IMR-90 (cell line): ENCODE results near the gene FXYD3. TPM values are rescaled to one million over a fixed set of nuclear protein-coding genes. Genes with fewer than 3 reads are reported as not detected.

Experiments
- ATAC-seq: fragments of 200-7000 bp; cut with Tn5 transposase; 2 replicates; pipeline ENCODE4 v1.9.1; 2020; ENCODE audit warnings: low read depth, mild to moderate bottlenecking, moderate library complexity
- BruUV-seq: library from RNA; stranded (reverse); fragments of 400-500 nt; replicated peaks from 2 replicates; lab custom pipeline; 2021; lab: Mats Ljungman, UMichigan
- CTCF ChIA-PET: fragments of 300-600 bp; formaldehyde crosslinking; extraction: SDS; loops from one replicate; lab custom pipeline; 2021; ENCODE audit warnings: antibody characterized with exemption; lab: Yijun Ruan, JAX
- POLR2A ChIA-PET: fragments of 300-600 bp; sonication (Branson Sonifier 250); formaldehyde crosslinking; loops from one replicate; lab custom pipeline; 2022; ENCODE audit warnings: antibody characterized with exemption; ENCODE audit not compliant: unreplicated experiment; lab: Charles Lee
- DNase-seq: peaks from one replicate; pipeline ENCODE4 v3.0.0; 2013
- H2AFZ ChIP-seq: replicated peaks from 2 replicates; pipeline ENCODE3; 2013; ENCODE audit warnings: low read length, mild to moderate bottlenecking; ENCODE audit not compliant: poor library complexity
- H2AK5ac ChIP-seq: 2 replicates; pipeline ENCODE4 v1.6.1; 2013; ENCODE audit warnings: low read depth, low read length, inconsistent platforms
- H2AK9ac ChIP-seq: replicated peaks from 2 replicates; pipeline ENCODE3; 2013; ENCODE audit warnings: mild to moderate bottlenecking, low read depth, low read length, moderate library complexity; ENCODE audit not compliant: poor library complexity
- H2BK120ac ChIP-seq: 2 replicates; pipeline ENCODE4 v1.6.1; 2013; ENCODE audit warnings: low read depth, low read length, inconsistent platforms
- H2BK15ac ChIP-seq: 3 replicates; pipeline ENCODE4 v1.6.1; 2013; ENCODE audit warnings: low read depth, low read length, inconsistent platforms
- H2BK20ac ChIP-seq: 2 replicates; pipeline ENCODE4 v1.6.1; 2013; ENCODE audit warnings: low read depth, mild to moderate bottlenecking, inconsistent platforms, low read length, moderate library complexity
- H2BK5ac ChIP-seq: 2 replicates; pipeline ENCODE4 v1.6.1; 2013; ENCODE audit warnings: mild to moderate bottlenecking, low read depth, low read length, inconsistent platforms; ENCODE audit not compliant: poor library complexity, severe bottlenecking
- H3K14ac ChIP-seq: replicated peaks from 2 replicates; pipeline ENCODE4 v1.6.1; 2013; ENCODE audit warnings: low read depth, low read length, inconsistent platforms
- H3K18ac ChIP-seq: 2 replicates; pipeline ENCODE4 v1.6.1; 2013; ENCODE audit warnings: low read depth, low read length, control low read depth
- H3K23ac ChIP-seq: 2 replicates; pipeline ENCODE4 v1.6.1; 2013; ENCODE audit warnings: low read depth, low read length, inconsistent platforms
- H3K27ac ChIP-seq: 2 replicates; pipeline ENCODE4 v1.5.1; 2013; ENCODE audit warnings: mild to moderate bottlenecking, control low read depth, low read length; ENCODE audit not compliant: insufficient read depth
- H3K27me3 ChIP-seq: 2 replicates; pipeline ENCODE4 v1.6.1; 2013; ENCODE audit warnings: low read length; ENCODE audit not compliant: control insufficient read depth, insufficient read depth
- H3K36me3 ChIP-seq: 2 replicates; pipeline ENCODE4 v1.6.1; 2013; ENCODE audit warnings: low read length, mixed read lengths; ENCODE audit not compliant: control insufficient read depth, insufficient read depth
- H3K4ac ChIP-seq: 2 replicates; pipeline ENCODE4 v1.6.1; 2013; ENCODE audit warnings: low read depth, low read length, inconsistent platforms
- H3K4me1 ChIP-seq: 2 replicates; pipeline ENCODE4 v1.6.1; 2013; ENCODE audit warnings: low read length, mixed read lengths; ENCODE audit not compliant: control insufficient read depth, insufficient read depth
- H3K4me2 ChIP-seq: 2 replicates; pipeline ENCODE4 v1.6.1; 2013; ENCODE audit warnings: low read depth, mild to moderate bottlenecking, control low read depth, low read length, moderate library complexity
- H3K4me3 ChIP-seq: 2 replicates; pipeline ENCODE4 v1.5.1; 2013; ENCODE audit warnings: low read depth, mild to moderate bottlenecking, control low read depth, low read length, moderate library complexity; ENCODE audit not compliant: insufficient read depth
- H3K56ac ChIP-seq: 2 replicates; pipeline ENCODE4 v1.6.1; 2013; ENCODE audit warnings: low read length, inconsistent platforms; ENCODE audit not compliant: insufficient read depth; ENCODE audit errors: extremely low read depth
- H3K79me1 ChIP-seq, 2 experiments: 2 replicates each; pipeline ENCODE4 v1.6.1; 2013; ENCODE audit warnings: low read length in 2 of 2, inconsistent platforms in 1 of 2, low read depth in 1 of 2
- H3K9ac ChIP-seq: 2 replicates; pipeline ENCODE4 v1.6.1; 2013; ENCODE audit warnings: low read depth, low read length, control low read depth
- H3K9me1 ChIP-seq: 2 replicates; pipeline ENCODE4 v1.6.1; 2013; ENCODE audit warnings: low read length, inconsistent platforms; ENCODE audit not compliant: insufficient read depth
- H3K9me3 ChIP-seq: 2 replicates; pipeline ENCODE4 v1.6.1; 2013; ENCODE audit warnings: low read length; ENCODE audit not compliant: control insufficient read depth, insufficient read depth
- H4K20me1 ChIP-seq: 2 replicates; pipeline ENCODE4 v1.6.1; 2013; ENCODE audit warnings: low read length, inconsistent platforms; ENCODE audit not compliant: insufficient read depth
- H4K5ac ChIP-seq: 2 replicates; pipeline ENCODE4 v1.6.1; 2013; ENCODE audit warnings: mild to moderate bottlenecking, low read depth, low read length, control low read depth
- H4K8ac ChIP-seq, 2 experiments: 2 replicates each; pipeline ENCODE4 v1.6.1; 2013; ENCODE audit warnings: low read depth in 2 of 2, low read length in 2 of 2, control low read depth in 1 of 2, inconsistent platforms in 1 of 2
- H4K91ac ChIP-seq: 2 replicates; pipeline ENCODE4 v1.6.1; 2013; ENCODE audit warnings: low read depth, low read length, inconsistent platforms; ENCODE audit not compliant: insufficient read depth
- CEBPB ChIP-seq: IDR thresholded peaks from 2 replicates; pipeline ENCODE4 v1.6.1; 2012; ENCODE audit warnings: low read depth, low read length, improper control_type of control experiment
- ELK1 ChIP-seq: fragments of 150-350 bp; IDR thresholded peaks from 2 replicates; pipeline ENCODE4 v1.6.1; 2016; ENCODE audit warnings: low read depth, mild to moderate bottlenecking, low read length, moderate library complexity, borderline replicate concordance
- MAZ ChIP-seq: IDR thresholded peaks from 2 replicates; pipeline ENCODE4 v1.6.1; 2012; ENCODE audit warnings: low read depth, mild to moderate bottlenecking, low read length, improper control_type of control experiment, moderate library complexity, borderline replicate concordance
- RAD21 ChIP-seq: IDR thresholded peaks from 2 replicates; pipeline ENCODE4 v1.6.1; 2012; ENCODE audit warnings: low read length, improper control_type of control experiment
- SMC3 ChIP-seq: fragments of 150-350 bp; IDR thresholded peaks from 2 replicates; pipeline ENCODE4 v1.6.1; 2016; ENCODE audit warnings: low read depth, mild to moderate bottlenecking, antibody characterized with exemption, low read length, moderate library complexity
- WGBS, 2 experiments: methylation state at CpG; one replicate each; pipeline versions ENCODE4 v1.1.5 to v1.1.7; 2013; ENCODE audit warnings: missing lambda C conversion rate in 2 of 2; ENCODE audit not compliant: insufficient read length in 1 of 2; ENCODE audit errors: extremely low coverage in 2 of 2; 5-methylcytosine and 5-hydroxymethylcytosine counted together
- dilution Hi-C: fragments of 300-500 bp; cut with HindIII; formaldehyde crosslinking; loops from one replicate; pipeline ENCODE4 v1.14.3; 2018; ENCODE audit warnings: low sequenced_read_pairs; ENCODE audit not compliant: unreplicated experiment
- in situ Hi-C: fragments of 300-500 bp; cut with MboI; formaldehyde crosslinking; loops from 3 replicates; pipeline ENCODE4 v1.14.3; 2019; ENCODE audit warnings: low sequenced_read_pairs, inconsistent platforms, mixed read lengths
- intact Hi-C: fragments of 100-400 bp; cut with micrococcal nuclease; formaldehyde crosslinking; loops from 2 replicates; pipeline ENCODE4 v1.10.0; 2022
- polyA plus RNA-seq, 3 experiments: library from polyadenylated mRNA; depleted of rRNA; stranded (reverse); fragments of >200 nt; gene quantifications; 2 replicates each; pipeline ENCODE4 v1.2.3, GENCODE V29; 2012; ENCODE audit warnings: low replicate concordance in 1 of 3
- total RNA-seq: library from RNA; depleted of rRNA; stranded (reverse); fragments of >200 nt; gene quantifications from 2 replicates; pipeline ENCODE4 v1.2.3, GENCODE V29; 2012
- TF ChIP-seq, protein P1 (sequence below): conservative IDR thresholded peaks from 2 replicates; pipeline ENCODE4 v1.5.1; 2012; ENCODE audit warnings: mild to moderate bottlenecking, low read depth, low read length, improper control_type of control experiment

FXYD3 gene
- total and polyA plus RNA-seq, 2 of the 4 experiments (the other 2 are of a cell fraction): not detected

DNA sequence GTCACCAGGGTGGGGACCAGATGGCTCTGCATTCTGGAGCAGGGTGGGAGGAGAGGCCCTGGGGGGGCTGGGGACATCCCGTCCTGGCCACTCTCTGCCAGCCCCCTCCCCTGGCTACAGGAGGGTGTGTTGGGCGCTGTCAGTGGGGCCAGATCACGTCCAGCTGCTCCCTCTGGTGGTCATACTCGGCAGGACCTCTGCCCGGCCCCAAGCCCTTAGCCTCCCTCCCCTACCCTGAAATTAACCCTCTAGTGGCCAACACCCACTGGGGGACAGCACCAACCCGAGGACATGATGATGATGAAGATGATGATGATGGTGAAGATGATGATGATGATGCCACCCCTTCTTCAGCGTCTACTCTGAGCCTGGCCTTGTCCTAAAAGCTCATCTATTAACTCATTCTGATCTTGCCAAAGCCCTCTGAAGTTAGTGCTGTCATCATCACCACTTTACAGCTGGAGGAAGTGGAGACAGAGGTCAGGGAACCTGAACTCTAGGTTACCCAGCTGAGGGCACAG, 19.8 kb downstream of the FXYD3 start:
- no peak overlapping the region for H3K14ac ChIP-seq
- no peak overlapping the region for H2BK5ac ChIP-seq
- POLR2A ChIA-PET: no interaction called here
- peak overlapping the region; percentile 34 for H2AFZ ChIP-seq
- no CpG with 5 or more reads among the region's 7 CpGs for WGBS, 2 experiments
- H2AK5ac ChIP-seq: peak overlapping the region; percentile 83; the same call in 1 of the 2 replicates
- TF ChIP-seq ELK1 (no peak), RAD21 (peak; percentile 67), CEBPB (no peak), SMC3 (peak; percentile 80), MAZ (peak; percentile 91)
- TF ChIP-seq, protein P1, sequence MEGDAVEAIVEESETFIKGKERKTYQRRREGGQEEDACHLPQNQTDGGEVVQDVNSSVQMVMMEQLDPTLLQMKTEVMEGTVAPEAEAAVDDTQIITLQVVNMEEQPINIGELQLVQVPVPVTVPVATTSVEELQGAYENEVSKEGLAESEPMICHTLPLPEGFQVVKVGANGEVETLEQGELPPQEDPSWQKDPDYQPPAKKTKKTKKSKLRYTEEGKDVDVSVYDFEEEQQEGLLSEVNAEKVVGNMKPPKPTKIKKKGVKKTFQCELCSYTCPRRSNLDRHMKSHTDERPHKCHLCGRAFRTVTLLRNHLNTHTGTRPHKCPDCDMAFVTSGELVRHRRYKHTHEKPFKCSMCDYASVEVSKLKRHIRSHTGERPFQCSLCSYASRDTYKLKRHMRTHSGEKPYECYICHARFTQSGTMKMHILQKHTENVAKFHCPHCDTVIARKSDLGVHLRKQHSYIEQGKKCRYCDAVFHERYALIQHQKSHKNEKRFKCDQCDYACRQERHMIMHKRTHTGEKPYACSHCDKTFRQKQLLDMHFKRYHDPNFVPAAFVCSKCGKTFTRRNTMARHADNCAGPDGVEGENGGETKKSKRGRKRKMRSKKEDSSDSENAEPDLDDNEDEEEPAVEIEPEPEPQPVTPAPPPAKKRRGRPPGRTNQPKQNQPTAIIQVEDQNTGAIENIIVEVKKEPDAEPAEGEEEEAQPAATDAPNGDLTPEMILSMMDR: peak; percentile 82
- CTCF ChIA-PET: interaction anchor here (0.6 to 3.2 kb wide), 6 partner anchors 10 to 88 kb away, joined by 3 to 18 read pairs (median 4); no protein-coding TSS in a partner anchor
- H4K5ac ChIP-seq: no peak overlapping the region
- no TSS peak for BruUV-seq
- H3K4me3 ChIP-seq: no peak overlapping the region
- no peak overlapping the region for H3K18ac ChIP-seq
- no peak overlapping the region for H2BK15ac ChIP-seq
- H3K36me3 ChIP-seq: no peaks in the 10 kb centered on the region
- peak; percentile 89 for ATAC-seq
- no peaks in the 10 kb centered on the region for H3K79me1 ChIP-seq
- H4K20me1 ChIP-seq: peaks cover 3% of the 10 kb centered on the region; the same call in 1 of the 2 replicates
- peaks cover 14% of the 10 kb centered on the region; the same call in 1 of the 2 replicates for H3K27me3 ChIP-seq
- H4K8ac ChIP-seq: no peak overlapping the region
- in situ Hi-C loops: loop anchor here (5.0 kb wide), 1 partner anchor 68 kb away; no protein-coding TSS in a partner anchor
- H3K9me3 ChIP-seq: no peaks in the 10 kb centered on the region
- H3K4ac ChIP-seq: no peak overlapping the region
- no peak overlapping the region for H3K23ac ChIP-seq
- H3K9me1 ChIP-seq: peaks cover 3% of the 10 kb centered on the region; the same call in 1 of the 2 replicates
- peaks cover 14% of the 10 kb centered on the region for H3K4me1 ChIP-seq
- peak; percentile 55 for DNase-seq
- H2AK9ac ChIP-seq: no peak overlapping the region
- intact Hi-C loops: loop anchor here (1.0 to 2.0 kb wide), 3 partner anchors 68 to 162 kb away; no protein-coding TSS in a partner anchor
- H3K27ac ChIP-seq: no peak overlapping the region
- dilution Hi-C loops: no loop called here
- no peak overlapping the region for H2BK20ac ChIP-seq
- H2BK120ac ChIP-seq: no peak overlapping the region
- no peak overlapping the region for H3K9ac ChIP-seq
- no peak overlapping the region for H3K4me2 ChIP-seq
- H4K91ac ChIP-seq: no peak overlapping the region
- no peak overlapping the region for H3K56ac ChIP-seq
